Immature natural killer cell (primary cell): ENCODE data around the gene GPER1. TPM values are rescaled to one million over a fixed set of nuclear protein-coding genes. Genes with fewer than 3 reads are reported as not detected.

ENCODE experiments used
- DNase-seq, 3 donors: peaks; one replicate each; pipeline ENCODE4 v3.0.0; 2022; ENCODE audit warnings: mixed read lengths in 1 of 3
- H3K27ac Mint-ChIP-seq, 6 donors: one replicate each; pipeline ENCODE4 v1.8.0; 2020; ENCODE audit warnings: mixed read lengths in 6 of 6, mild to moderate bottlenecking in 5 of 6, inconsistent platforms in 4 of 6, moderate library complexity in 3 of 6
- H3K27me3 Mint-ChIP-seq, 3 donors: one replicate each; pipeline ENCODE4 v1.8.0; 2020 to 2021; ENCODE audit warnings: low read depth in 3 of 3, mild to moderate bottlenecking in 3 of 3, mixed read lengths in 3 of 3, moderate library complexity in 3 of 3, inconsistent platforms in 1 of 3
- H3K36me3 Mint-ChIP-seq, 3 donors: one replicate each; pipeline ENCODE4 v1.8.0; 2020; ENCODE audit warnings: mixed read lengths in 3 of 3, inconsistent platforms in 2 of 3, mild to moderate bottlenecking in 2 of 3
- H3K4me1 Mint-ChIP-seq, 2 donors: one replicate each; pipeline ENCODE4 v1.8.0; 2020; ENCODE audit warnings: inconsistent platforms in 2 of 2, mild to moderate bottlenecking in 2 of 2, mixed read lengths in 2 of 2, moderate library complexity in 1 of 2
- H3K4me3 Mint-ChIP-seq, 5 donors: one replicate each; pipeline ENCODE4 v1.8.0; 2020; ENCODE audit warnings: mild to moderate bottlenecking in 5 of 5, mixed read lengths in 5 of 5, inconsistent platforms in 3 of 5, moderate library complexity in 3 of 5
- H3K9me3 Mint-ChIP-seq, 6 donors: one replicate each; pipeline ENCODE4 v1.8.0; 2020; ENCODE audit warnings: mild to moderate bottlenecking in 6 of 6, mixed read lengths in 6 of 6, inconsistent platforms in 4 of 6, moderate library complexity in 3 of 6
- polyA plus RNA-seq, 3 donors: library from polyadenylated mRNA; unstranded; fragments of 300-500 nt; fragmentation: Illumina TruSeq; gene quantifications; one replicate each; pipeline ENCODE4 v1.2.3, GENCODE V29; 2021

Gene GPER1
- polyA plus RNA-seq, 3 donors from 2014 or later: 0.14 to 0.31 TPM; not detected in 1

GRCh38 chr7:1122832-1123501 lies 35.1 kb downstream of the GPER1 start:
- no peaks in the 10 kb centered on the region for H3K4me1 Mint-ChIP-seq
- H3K9me3 Mint-ChIP-seq: no peaks in the 10 kb centered on the region
- H3K27ac Mint-ChIP-seq: no peak overlapping the region
- DNase-seq: no peak
- H3K27me3 Mint-ChIP-seq: no peaks in the 10 kb centered on the region
- no peak overlapping the region for H3K4me3 Mint-ChIP-seq
- H3K36me3 Mint-ChIP-seq: no peaks in the 10 kb centered on the region

- Mint-ChIP-seq H3K4me3 (no peak overlapping the region), H3K9me3 (no peaks in the 10 kb centered on the region), H3K27ac (no peak overlapping the region), H3K27me3 (no peaks in the 10 kb centered on the region), H3K4me1 (no peaks in the 10 kb centered on the region), H3K36me3 (no peaks in the 10 kb centered on the region)
- DNase-seq: no peak
Measured at GRCh38 chr7:1123715-1124114, 35.8 kb downstream of the GPER1 start.

GRCh38 chr7:1124164-1124563 lies 36.3 kb downstream of the GPER1 start:
- Mint-ChIP-seq H3K36me3 (no peaks in the 10 kb centered on the region), H3K9me3 (no peaks in the 10 kb centered on the region), H3K4me3 (no peak overlapping the region), H3K27ac (no peak overlapping the region), H3K4me1 (no peaks in the 10 kb centered on the region), H3K27me3 (no peaks in the 10 kb centered on the region)
- no peak for DNase-seq

- Mint-ChIP-seq H3K9me3 (no peaks in the 10 kb centered on the region), H3K36me3 (no peaks in the 10 kb centered on the region), H3K4me3 (no peak overlapping the region), H3K27me3 (no peaks in the 10 kb centered on the region), H3K27ac (no peak overlapping the region), H3K4me1 (no peaks in the 10 kb centered on the region)
- no peak for DNase-seq
Measured at GRCh38 chr7:1124816-1125602, 37.1 kb downstream of the GPER1 start.

- Mint-ChIP-seq H3K27me3 (no peaks in the 10 kb centered on the region), H3K4me1 (no peaks in the 10 kb centered on the region), H3K36me3 (no peaks in the 10 kb centered on the region), H3K4me3 (no peak overlapping the region), H3K27ac (no peak overlapping the region), H3K9me3 (no peaks in the 10 kb centered on the region)
- DNase-seq: no peak
Measured at GRCh38 chr7:1125603-1125969, 37.7 kb downstream of the GPER1 start.

GRCh38 chr7:1127001-1127400 lies 39.1 kb downstream of the GPER1 start:
- H3K4me1 Mint-ChIP-seq: no peaks in the 10 kb centered on the region
- no peak for DNase-seq
- H3K36me3 Mint-ChIP-seq: no peaks in the 10 kb centered on the region
- H3K4me3 Mint-ChIP-seq: no peak overlapping the region
- H3K27ac Mint-ChIP-seq: peak overlapping the region in 1 of 6 donors; percentile 58
- no peaks in the 10 kb centered on the region for H3K27me3 Mint-ChIP-seq
- H3K9me3 Mint-ChIP-seq: no peaks in the 10 kb centered on the region

GRCh38 chr7:1129431-1129830 lies 41.5 kb downstream of the GPER1 start:
- no peaks in the 10 kb centered on the region for H3K9me3 Mint-ChIP-seq
- H3K4me3 Mint-ChIP-seq: no peak overlapping the region
- H3K36me3 Mint-ChIP-seq: no peaks in the 10 kb centered on the region
- H3K27me3 Mint-ChIP-seq: peaks cover 0 to 1% (median 0%) of the 10 kb centered on the region in 3 donors
- no peaks in the 10 kb centered on the region for H3K4me1 Mint-ChIP-seq
- H3K27ac Mint-ChIP-seq: no peak overlapping the region
- no peak for DNase-seq

GRCh38 chr7:1130021-1130990 lies 42.4 kb downstream of the GPER1 start:
- Mint-ChIP-seq H3K36me3 (no peaks in the 10 kb centered on the region), H3K27me3 (peaks cover 0 to 1% (median under 1%) of the 10 kb centered on the region in 3 donors), H3K9me3 (no peaks in the 10 kb centered on the region), H3K4me1 (no peaks in the 10 kb centered on the region), H3K4me3 (no peak overlapping the region), H3K27ac (no peak overlapping the region)
- DNase-seq: no peak

- H3K4me3 Mint-ChIP-seq: no peak overlapping the region
- H3K27ac Mint-ChIP-seq: no peak overlapping the region
- no peaks in the 10 kb centered on the region for H3K9me3 Mint-ChIP-seq
Measured at GRCh38 chr7:1131471-1132265, 43.8 kb downstream of the GPER1 start.

GRCh38 chr7:1134951-1135350 lies 47.0 kb downstream of the GPER1 start:
- H3K27me3 Mint-ChIP-seq: peaks cover 2 to 7% (median 4%) of the 10 kb centered on the region in 3 donors
- H3K27ac Mint-ChIP-seq: no peak overlapping the region
- H3K4me1 Mint-ChIP-seq: peaks cover 13 to 14% of the 10 kb centered on the region in 2 donors
- no peaks in the 10 kb centered on the region for H3K9me3 Mint-ChIP-seq
- no peaks in the 10 kb centered on the region for H3K36me3 Mint-ChIP-seq
- no peak for DNase-seq
- no peak overlapping the region for H3K4me3 Mint-ChIP-seq

More at GRCh38 chr7:1131471-1132265, 43.8 kb downstream of the GPER1 start:
- Mint-ChIP-seq H3K4me1 (peaks cover under 1 to 3% of the 10 kb centered on the region in 2 donors), H3K27me3 (peaks cover 0 to 3% (median 2%) of the 10 kb centered on the region in 3 donors), H3K36me3 (no peaks in the 10 kb centered on the region)
- DNase-seq: no peak

GRCh38 chr7:1136841-1137516 lies 49.1 kb downstream of the GPER1 start:
- H3K4me3 Mint-ChIP-seq: peak overlapping the region; percentile 84 to 93 (median 88)
- H3K27me3 Mint-ChIP-seq: peaks cover 2 to 7% (median 4%) of the 10 kb centered on the region in 3 donors
- no peaks in the 10 kb centered on the region for H3K9me3 Mint-ChIP-seq
- H3K27ac Mint-ChIP-seq: peak overlapping the region; percentile 27 to 94 (median 90)
- no peak for DNase-seq
- no peaks in the 10 kb centered on the region for H3K36me3 Mint-ChIP-seq
- H3K4me1 Mint-ChIP-seq: peaks cover 13 to 14% of the 10 kb centered on the region in 2 donors

GRCh38 chr7:1137517-1138167 lies 49.7 kb downstream of the GPER1 start:
- Mint-ChIP-seq H3K27me3 (peaks cover 2 to 7% (median 3%) of the 10 kb centered on the region in 3 donors), H3K4me1 (peaks cover 13 to 14% of the 10 kb centered on the region in 2 donors)

More at GRCh38 chr7:1137517-1138167, 49.7 kb downstream of the GPER1 start:
- Mint-ChIP-seq H3K4me3 (peak overlapping the region; percentile 86 to 93 (median 92)), H3K9me3 (no peaks in the 10 kb centered on the region), H3K36me3 (no peaks in the 10 kb centered on the region), H3K27ac (peak overlapping the region; percentile 71 to 94 (median 92))
- DNase-seq: no peak
